ENCODE measurements around the gene DENND6B. TPM values are rescaled to one million over a fixed set of nuclear protein-coding genes. Genes with fewer than 3 reads are reported as not detected.
A peak's percentile ranks its signal among the peaks of the same experiment; 100 is the strongest.
"Not testable (repeated sequence)": the region's sequence is repeated elsewhere in the genome, so short reads cannot be mapped to it uniquely, and the experiment has no call there.

Gene DENND6B
- total RNA-seq, 2 experiments from 2014 or later = 4.2 to 4.7 TPM

- H3K27ac Mint-ChIP-seq = no peak overlapping the region
- peaks cover 1% of the 10 kb centered on the region for H3K36me3 Mint-ChIP-seq
- H3K27me3 Mint-ChIP-seq = no peaks in the 10 kb centered on the region
- no peaks in the 10 kb centered on the region for H3K9me3 Mint-ChIP-seq
- no peak overlapping the region for H3K4me3 Mint-ChIP-seq
- no peaks in the 10 kb centered on the region for H3K4me1 Mint-ChIP-seq
- no peak for DNase-seq
Observed at GRCh38 chr22:50280022-50280707, 46.6 kb downstream of the DENND6B start.

- H3K4me3 Mint-ChIP-seq = no peak overlapping the region
- peaks cover 2% of the 10 kb centered on the region for H3K36me3 Mint-ChIP-seq
- no peaks in the 10 kb centered on the region for H3K9me3 Mint-ChIP-seq
- H3K27me3 Mint-ChIP-seq = peaks cover 1% of the 10 kb centered on the region
- H3K27ac Mint-ChIP-seq = no peak overlapping the region
- no peaks in the 10 kb centered on the region for H3K4me1 Mint-ChIP-seq
- DNase-seq = no peak
Observed at GRCh38 chr22:50278956-50279619, 47.7 kb downstream of the DENND6B start.

- Mint-ChIP-seq H3K27me3 (peaks cover 6% of the 10 kb centered on the region), H3K36me3 (peaks cover 3% of the 10 kb centered on the region), H3K9me3 (no peaks in the 10 kb centered on the region), H3K4me3 (no peak overlapping the region), H3K4me1 (peaks cover 2% of the 10 kb centered on the region), H3K27ac (no peak overlapping the region)
- no peak for DNase-seq
Observed at GRCh38 chr22:50278461-50278860, 48.4 kb downstream of the DENND6B start.

- Mint-ChIP-seq H3K4me1 (peaks cover 2% of the 10 kb centered on the region), H3K9me3 (no peaks in the 10 kb centered on the region), H3K4me3 (no peak overlapping the region), H3K27me3 (peaks cover 8% of the 10 kb centered on the region), H3K36me3 (peaks cover 3% of the 10 kb centered on the region), H3K27ac (no peak overlapping the region)
- no peak for DNase-seq
Observed at GRCh38 chr22:50277761-50278160, 49.1 kb downstream of the DENND6B start.

GRCh38 chr22:50276143-50276542 lies 50.7 kb downstream of the DENND6B start:
- Mint-ChIP-seq H3K27ac (no peak overlapping the region), H3K4me1 (peaks cover 2% of the 10 kb centered on the region), H3K4me3 (no peak overlapping the region), H3K27me3 (peaks cover 15% of the 10 kb centered on the region), H3K9me3 (no peaks in the 10 kb centered on the region), H3K36me3 (peaks cover 3% of the 10 kb centered on the region)
- DNase-seq = peak; percentile 63

- H3K36me3 Mint-ChIP-seq = peaks cover 2% of the 10 kb centered on the region
- H3K27ac Mint-ChIP-seq = no peak overlapping the region
- no peaks in the 10 kb centered on the region for H3K9me3 Mint-ChIP-seq
- H3K27me3 Mint-ChIP-seq = peaks cover 16% of the 10 kb centered on the region
- peaks cover 2% of the 10 kb centered on the region for H3K4me1 Mint-ChIP-seq
- DNase-seq = no peak
- no peak overlapping the region for H3K4me3 Mint-ChIP-seq
Observed at GRCh38 chr22:50275181-50276055, 51.4 kb downstream of the DENND6B start.

GRCh38 chr22:50274771-50275170 lies 52.0 kb downstream of the DENND6B start:
- Mint-ChIP-seq H3K9me3 (no peaks in the 10 kb centered on the region), H3K4me1 (peaks cover 2% of the 10 kb centered on the region), H3K27ac (no peak overlapping the region), H3K4me3 (no peak overlapping the region), H3K27me3 (peaks cover 16% of the 10 kb centered on the region), H3K36me3 (peaks cover 2% of the 10 kb centered on the region)
- DNase-seq = no peak

- peak; percentile 46 for DNase-seq
- H3K36me3 Mint-ChIP-seq = peaks cover 2% of the 10 kb centered on the region
- no peaks in the 10 kb centered on the region for H3K9me3 Mint-ChIP-seq
- no peak overlapping the region for H3K27ac Mint-ChIP-seq
- H3K27me3 Mint-ChIP-seq = peaks cover 16% of the 10 kb centered on the region
- H3K4me1 Mint-ChIP-seq = peaks cover 3% of the 10 kb centered on the region
- H3K4me3 Mint-ChIP-seq = no peak overlapping the region
Observed at GRCh38 chr22:50274311-50274710, 52.5 kb downstream of the DENND6B start.

- not testable (repeated sequence) for H3K9me3 Mint-ChIP-seq, H3K4me1 Mint-ChIP-seq, H3K36me3 Mint-ChIP-seq, DNase-seq, H3K4me3 Mint-ChIP-seq, H3K27ac Mint-ChIP-seq
- peaks cover 16% of the 10 kb centered on the region for H3K27me3 Mint-ChIP-seq
Observed at GRCh38 chr22:50273781-50274180, 53.0 kb downstream of the DENND6B start.

GRCh38 chr22:50273352-50273751 lies 53.5 kb downstream of the DENND6B start:
- peaks cover 20% of the 10 kb centered on the region for H3K27me3 Mint-ChIP-seq
- not testable (repeated sequence) for H3K27ac Mint-ChIP-seq, H3K4me1 Mint-ChIP-seq, H3K4me3 Mint-ChIP-seq, DNase-seq, H3K36me3 Mint-ChIP-seq, H3K9me3 Mint-ChIP-seq

- Mint-ChIP-seq H3K9me3 (no peaks in the 10 kb centered on the region), H3K36me3 (peaks cover 2% of the 10 kb centered on the region), H3K4me3 (no peak overlapping the region), H3K4me1 (peaks cover 9% of the 10 kb centered on the region), H3K27me3 (peaks cover 25% of the 10 kb centered on the region), H3K27ac (no peak overlapping the region)
- DNase-seq = no peak
Observed at GRCh38 chr22:50272044-50272802, 54.6 kb downstream of the DENND6B start.

GRCh38 chr22:50271519-50271970 lies 55.3 kb downstream of the DENND6B start:
- no peak overlapping the region for H3K4me3 Mint-ChIP-seq
- H3K9me3 Mint-ChIP-seq = no peaks in the 10 kb centered on the region
- peaks cover 2% of the 10 kb centered on the region for H3K36me3 Mint-ChIP-seq
- H3K27ac Mint-ChIP-seq = no peak overlapping the region
- H3K27me3 Mint-ChIP-seq = peaks cover 25% of the 10 kb centered on the region
- DNase-seq = peak; percentile 69
- H3K4me1 Mint-ChIP-seq = peaks cover 9% of the 10 kb centered on the region

GRCh38 chr22:50270666-50271394 lies 56.0 kb downstream of the DENND6B start:
- H3K27ac Mint-ChIP-seq = no peak overlapping the region
- peaks cover 9% of the 10 kb centered on the region for H3K4me1 Mint-ChIP-seq
- peaks cover 2% of the 10 kb centered on the region for H3K36me3 Mint-ChIP-seq
- no peaks in the 10 kb centered on the region for H3K9me3 Mint-ChIP-seq
- H3K27me3 Mint-ChIP-seq = peaks cover 25% of the 10 kb centered on the region
- peak overlapping the region; percentile 65 for H3K4me3 Mint-ChIP-seq
- DNase-seq = peak; percentile 67
